ENCODE results near the gene PPFIA3.

DNA sequence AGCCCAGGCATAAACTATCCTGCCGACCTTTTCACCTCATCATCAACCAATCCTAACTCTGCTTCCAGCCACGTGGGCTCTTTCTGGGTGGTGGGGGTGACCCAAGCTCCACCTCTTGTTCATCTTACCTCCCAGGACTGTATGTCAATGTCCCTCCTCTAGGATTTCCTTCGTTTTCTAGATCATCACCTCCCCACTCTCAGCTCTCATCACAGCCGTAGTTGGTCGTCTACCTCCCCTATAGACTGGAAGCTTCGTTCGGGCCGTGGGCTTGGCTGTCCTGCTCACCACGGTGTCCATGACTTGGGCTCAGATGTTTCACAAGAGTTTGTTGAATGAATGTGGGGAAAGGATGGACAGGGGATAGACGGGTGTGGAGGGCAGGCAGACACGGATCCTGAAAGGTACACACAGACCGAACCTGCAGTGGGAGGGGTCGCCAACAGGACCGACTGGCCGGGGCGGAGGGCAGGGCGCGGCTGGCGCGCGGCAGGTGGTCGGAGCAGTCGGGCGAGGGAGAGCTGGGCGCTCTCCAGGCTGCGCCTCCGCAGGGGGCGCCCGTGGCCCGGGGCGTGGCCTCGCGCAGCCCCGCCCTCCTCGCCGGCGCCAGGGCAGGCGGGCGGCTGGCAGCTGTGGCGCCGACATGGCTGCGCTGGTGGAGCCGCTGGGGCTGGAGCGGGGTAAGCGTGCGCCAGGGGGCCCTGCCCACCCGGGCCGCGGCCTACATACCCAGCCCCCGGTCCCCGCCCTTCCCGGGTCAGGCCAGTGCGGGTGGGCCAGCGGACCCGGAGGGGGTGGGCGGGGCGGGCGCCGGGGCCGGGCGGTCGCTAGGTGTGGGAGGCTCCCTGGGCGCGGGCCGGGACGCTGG is 5.3 kb upstream of the PPFIA3 start, which contains the start of gene LIN7B:
- TF ChIP-seq GATA2 (IDR thresholded peaks at IDR 0.05; ENCODE audit: low read depth, low read length) (no peak), GATA3 (IDR thresholded peaks at IDR 0.05; ENCODE audit: low read depth, low read length) (no peak)

Data from SH-SY5Y (cell line).